A549 (cell line): Measurements from ENCODE around the gene MFNG.

ENCODE experiments used
- CHD2 ChIP-seq: fragments of 150-350 bp; IDR thresholded peaks from 2 replicates; pipeline ENCODE4 v1.6.1; 2014; ENCODE audit warnings: low read length; ENCODE audit not compliant: partially characterized antibody
- CTCF ChIP-seq: fragments of >200 bp; sonication (Bioruptor Twin); formaldehyde crosslinking; IDR thresholded peaks from 3 replicates; pipeline ENCODE4 v1.5.1; 2016
- EP300 ChIP-seq, 2 experiments: fragments of >200 bp; sonication (Bioruptor Twin); formaldehyde crosslinking; IDR thresholded peaks; 2 replicates in 1 of 2; 3 replicates in 1 of 2; pipeline ENCODE4 v1.6.1; 2016 to 2017
- ESRRA ChIP-seq: fragments of 150-350 bp; IDR thresholded peaks from 2 replicates; pipeline ENCODE4 v1.6.1; 2014; ENCODE audit warnings: mild to moderate bottlenecking, low read length, borderline replicate concordance
- HDAC2 ChIP-seq: fragments of 200-600 bp; sonication (generic); IDR thresholded peaks from 2 replicates; pipeline ENCODE4 v1.6.1; 2016
- HES2 ChIP-seq: fragments of >200 bp; sonication (Bioruptor Twin); formaldehyde crosslinking; IDR thresholded peaks from 2 replicates; pipeline ENCODE4 v1.6.1; 2016
- PHF8 ChIP-seq: fragments of 200-600 bp; sonication (generic); IDR thresholded peaks from 2 replicates; pipeline ENCODE4 v1.6.1; 2016; ENCODE audit warnings: low read depth, mild to moderate bottlenecking, antibody characterized with exemption, moderate library complexity, borderline replicate concordance
- POLR2A ChIP-seq: IDR thresholded peaks from 2 replicates; pipeline ENCODE4 v1.6.1; 2012; ENCODE audit warnings: mild to moderate bottlenecking, low read length
- SMC3 ChIP-seq: fragments of >200 bp; sonication (Bioruptor Twin); formaldehyde crosslinking; IDR thresholded peaks from 3 replicates; pipeline ENCODE4 v1.6.1; 2018; ENCODE audit warnings: inconsistent platforms
- TF ChIP-seq, protein P1 (sequence below): IDR thresholded peaks from 2 replicates; pipeline ENCODE4 v1.6.1; 2012

- TF ChIP-seq CTCF (no peak), CHD2 (no peak), HDAC2 (no peak), POLR2A (no peak), PHF8 (no peak), HES2 (no peak), SMC3 (no peak), EP300 (IDR thresholded peaks at IDR 0.05) (no peak), ESRRA (no peak)
- TF ChIP-seq, protein P1, sequence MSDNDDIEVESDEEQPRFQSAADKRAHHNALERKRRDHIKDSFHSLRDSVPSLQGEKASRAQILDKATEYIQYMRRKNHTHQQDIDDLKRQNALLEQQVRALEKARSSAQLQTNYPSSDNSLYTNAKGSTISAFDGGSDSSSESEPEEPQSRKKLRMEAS, result no peak
Measured at GRCh38 chr22:37482244-37482643, 3.9 kb downstream of the MFNG start.
